MG63 (cell line): ENCODE results near the gene MORF4L2. TPM values are rescaled to one million over a fixed set of nuclear protein-coding genes. Genes with fewer than 3 reads are reported as not detected.
"Not testable (repeated sequence)": the region's sequence is repeated elsewhere in the genome, so short reads cannot be mapped to it uniquely, and the experiment has no call there.

Source experiments
- DNase-seq: peaks from one replicate; pipeline ENCODE4 v3.0.0-alpha.2; 2020
- H3K27me3 ChIP-seq: fragments of 250-450 bp; sonication (Bioruptor Pico); 2 replicates; pipeline ENCODE4 v1.5.1; 2020; ENCODE audit warnings: mild to moderate bottlenecking, moderate library complexity
- H3K36me3 ChIP-seq: fragments of 250-450 bp; sonication (Bioruptor Pico); 2 replicates; pipeline ENCODE4 v1.5.1; 2020; ENCODE audit warnings: mild to moderate bottlenecking, moderate library complexity
- H3K4me3 ChIP-seq: fragments of 250-450 bp; sonication (Bioruptor Pico); 2 replicates; pipeline ENCODE4 v1.5.1; 2020; ENCODE audit warnings: mild to moderate bottlenecking, moderate library complexity
- H3K9me3 ChIP-seq: fragments of 250-450 bp; sonication (Bioruptor Pico); 2 replicates; pipeline ENCODE4 v1.5.1; 2020; ENCODE audit warnings: mild to moderate bottlenecking, moderate library complexity
- total RNA-seq: library from RNA; depleted of rRNA; stranded (reverse); fragments of >200 nt; shearing (Covaris generic); gene quantifications from 2 replicates; pipeline ENCODE4 v1.2.3, GENCODE V29; 2014; ENCODE audit warnings: low replicate concordance

The MORF4L2 gene
- total RNA-seq, 1 experiment from 2014 or later: 919 TPM

DNA sequence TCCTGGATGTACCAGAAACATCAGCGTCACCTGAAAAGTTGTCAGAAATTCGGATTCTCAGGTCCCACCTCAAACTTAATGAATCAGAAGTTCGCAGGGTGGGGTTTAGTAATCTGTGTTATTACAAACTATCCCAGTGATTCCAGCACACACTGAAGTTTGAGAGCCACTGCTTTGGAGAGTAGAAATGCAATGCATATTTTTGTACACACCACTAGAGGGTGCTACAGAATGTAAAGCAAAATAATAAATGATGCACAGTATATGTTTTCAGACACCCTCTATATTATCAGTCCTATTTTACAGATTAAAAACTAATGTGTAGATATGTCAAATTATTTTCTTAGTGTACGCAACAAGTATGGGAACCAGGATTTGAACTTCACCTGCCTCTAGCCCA, 2.4 kb upstream of the MORF4L2 start:
- Histone ChIP-seq H3K36me3 (peaks cover 17% of the 10 kb centered on the region), H3K9me3 (no peaks in the 10 kb centered on the region), H3K27me3 (no peaks in the 10 kb centered on the region), H3K4me3 (no peak overlapping the region)
- no peak for DNase-seq

GRCh38 chrX:103687696-103688201, 1.2 kb upstream of the MORF4L2 start:
- H3K36me3 ChIP-seq: peaks cover 26% of the 10 kb centered on the region
- H3K9me3 ChIP-seq: no peaks in the 10 kb centered on the region
- DNase-seq: peak; percentile 56
- peak overlapping the region; percentile 75 for H3K4me3 ChIP-seq
- H3K27me3 ChIP-seq: no peaks in the 10 kb centered on the region

- peak overlapping the region; percentile 75 for H3K4me3 ChIP-seq
- peak; percentile 85 for DNase-seq
- H3K36me3 ChIP-seq: peaks cover 32% of the 10 kb centered on the region
- no peaks in the 10 kb centered on the region for H3K27me3 ChIP-seq
- H3K9me3 ChIP-seq: no peaks in the 10 kb centered on the region
These were observed 685 bp upstream of the MORF4L2 start for GRCh38 chrX:103687073-103687695.

- DNase-seq: peak; percentile 3
- peak overlapping the region; percentile 90 for H3K4me3 ChIP-seq
- H3K36me3 ChIP-seq: peaks cover 48% of the 10 kb centered on the region
These were observed 1.1 kb downstream of the MORF4L2 start for GRCh38 chrX:103685396-103685795.

DNA sequence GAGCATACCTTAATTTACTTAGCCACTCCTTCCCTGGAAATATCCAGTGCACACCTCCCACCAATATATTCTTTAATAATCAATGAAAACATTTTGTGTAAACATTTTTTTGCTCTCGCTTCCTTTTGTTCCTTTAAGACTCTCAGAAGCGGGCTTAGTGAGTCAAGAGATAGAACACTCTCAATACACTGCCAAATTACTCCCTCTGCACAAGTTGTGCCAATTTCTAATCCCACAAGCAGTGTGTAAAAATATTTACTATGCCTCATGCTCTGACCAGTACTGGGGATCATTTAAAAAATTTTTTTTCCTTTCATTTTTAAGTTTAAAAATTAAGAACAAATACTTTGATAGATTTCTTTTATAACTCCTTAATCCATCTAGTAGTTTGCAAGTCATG, 5.1 kb downstream of the MORF4L2 start:
- H3K4me3 ChIP-seq: no peak overlapping the region

More at GRCh38 chrX:103685396-103685795, 1.1 kb downstream of the MORF4L2 start:
- no peaks in the 10 kb centered on the region for H3K27me3 ChIP-seq
- no peaks in the 10 kb centered on the region for H3K9me3 ChIP-seq

DNA sequence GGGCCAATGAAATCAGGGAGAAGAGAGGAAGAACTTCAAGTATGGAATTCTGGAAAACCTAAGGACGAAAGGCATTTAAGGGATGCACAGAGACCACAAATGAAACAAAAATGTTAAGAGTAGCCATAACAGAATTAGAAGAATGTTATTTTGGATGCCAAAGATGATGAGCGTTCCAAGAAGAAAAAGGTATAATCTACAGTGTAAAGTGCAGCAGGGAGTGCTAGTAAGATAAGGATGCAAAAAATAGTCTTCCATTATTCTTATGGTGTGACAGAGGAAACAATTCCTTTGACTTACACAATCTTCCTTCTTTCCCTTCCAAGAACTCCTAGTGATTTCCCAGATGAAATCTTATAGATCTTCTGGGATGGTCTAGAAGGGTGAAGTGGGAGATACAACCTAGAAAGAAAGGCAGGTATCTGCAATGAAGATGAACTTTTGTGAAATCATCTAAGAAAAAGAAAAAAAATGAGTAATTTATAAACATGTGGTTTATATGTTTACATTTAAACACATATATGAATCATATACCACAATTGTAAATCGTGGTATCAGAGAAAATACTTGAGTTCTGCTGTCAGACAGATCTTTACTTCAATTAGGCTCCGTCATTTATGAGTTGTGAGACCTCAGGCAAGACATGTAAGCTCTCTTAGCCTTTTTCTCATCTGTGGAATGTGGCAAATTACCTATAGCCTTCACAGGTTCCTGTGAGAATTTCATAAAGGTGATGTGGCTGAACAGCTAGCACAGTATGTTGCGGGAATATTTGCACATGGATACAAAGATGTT, 8.1 kb downstream of the MORF4L2 start:
- DNase-seq: no peak
- Histone ChIP-seq H3K36me3 (peaks cover 64% of the 10 kb centered on the region), H3K9me3 (no peaks in the 10 kb centered on the region)

More for the DNA sequence above, 5.1 kb downstream of the MORF4L2 start:
- Histone ChIP-seq H3K27me3 (no peaks in the 10 kb centered on the region), H3K9me3 (no peaks in the 10 kb centered on the region), H3K36me3 (peaks cover 79% of the 10 kb centered on the region)
- no peak for DNase-seq

DNA sequence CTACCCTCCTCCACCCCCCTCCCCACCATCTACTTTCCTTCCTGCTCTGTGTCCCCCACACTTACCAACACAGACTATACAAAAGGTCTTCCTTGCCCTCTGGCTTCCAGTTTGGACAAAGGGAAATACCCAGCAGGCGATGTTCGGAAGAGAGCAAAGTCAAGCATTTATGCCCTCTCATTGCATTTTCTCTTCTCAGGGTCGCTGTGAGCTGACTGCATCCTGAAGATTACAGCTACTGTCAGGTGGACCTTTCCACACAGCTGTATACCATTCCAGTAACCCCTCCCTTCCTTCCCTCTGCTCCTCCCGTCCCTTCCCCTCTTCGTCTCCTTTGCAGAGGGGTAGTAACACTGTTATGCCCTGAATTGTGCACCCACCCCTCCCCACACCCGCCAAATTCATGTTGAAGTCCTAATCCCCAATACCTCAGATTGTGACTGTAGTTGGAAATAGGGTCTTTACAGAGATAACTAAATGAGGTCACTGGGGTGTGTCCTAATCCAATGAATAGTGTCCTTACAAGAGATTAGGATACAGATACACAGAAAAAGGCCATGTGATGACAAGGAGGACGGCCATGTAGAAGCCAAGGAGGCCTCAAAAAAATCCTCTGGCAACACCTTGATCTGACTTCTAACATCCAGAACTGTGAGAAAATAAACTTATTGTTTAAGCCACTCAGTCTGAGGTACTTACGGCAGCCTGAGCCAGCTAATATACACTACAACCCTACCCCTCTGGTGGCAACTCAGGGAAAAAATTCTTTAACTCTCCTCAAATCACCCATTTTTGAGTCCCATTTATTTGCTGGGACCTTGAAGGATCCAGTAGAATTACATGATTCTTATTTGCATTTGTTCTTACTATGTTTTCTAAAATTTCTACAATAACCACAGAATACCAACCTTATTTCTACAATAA, 11.7 kb downstream of the MORF4L2 start:
- no peak for DNase-seq
- no peaks in the 10 kb centered on the region for H3K9me3 ChIP-seq

More for the DNA sequence above, 8.1 kb downstream of the MORF4L2 start:
- H3K4me3 ChIP-seq: no peak overlapping the region
- no peaks in the 10 kb centered on the region for H3K27me3 ChIP-seq

GRCh38 chrX:103669745-103670144, 16.8 kb downstream of the MORF4L2 start:
- no peak for DNase-seq
- Histone ChIP-seq H3K9me3 (no peaks in the 10 kb centered on the region), H3K4me3 (no peak overlapping the region), H3K36me3 (no peaks in the 10 kb centered on the region), H3K27me3 (no peaks in the 10 kb centered on the region)

More for the DNA sequence above, 11.7 kb downstream of the MORF4L2 start:
- H3K27me3 ChIP-seq: no peaks in the 10 kb centered on the region
- peaks cover 32% of the 10 kb centered on the region for H3K36me3 ChIP-seq
- no peak overlapping the region for H3K4me3 ChIP-seq

DNA sequence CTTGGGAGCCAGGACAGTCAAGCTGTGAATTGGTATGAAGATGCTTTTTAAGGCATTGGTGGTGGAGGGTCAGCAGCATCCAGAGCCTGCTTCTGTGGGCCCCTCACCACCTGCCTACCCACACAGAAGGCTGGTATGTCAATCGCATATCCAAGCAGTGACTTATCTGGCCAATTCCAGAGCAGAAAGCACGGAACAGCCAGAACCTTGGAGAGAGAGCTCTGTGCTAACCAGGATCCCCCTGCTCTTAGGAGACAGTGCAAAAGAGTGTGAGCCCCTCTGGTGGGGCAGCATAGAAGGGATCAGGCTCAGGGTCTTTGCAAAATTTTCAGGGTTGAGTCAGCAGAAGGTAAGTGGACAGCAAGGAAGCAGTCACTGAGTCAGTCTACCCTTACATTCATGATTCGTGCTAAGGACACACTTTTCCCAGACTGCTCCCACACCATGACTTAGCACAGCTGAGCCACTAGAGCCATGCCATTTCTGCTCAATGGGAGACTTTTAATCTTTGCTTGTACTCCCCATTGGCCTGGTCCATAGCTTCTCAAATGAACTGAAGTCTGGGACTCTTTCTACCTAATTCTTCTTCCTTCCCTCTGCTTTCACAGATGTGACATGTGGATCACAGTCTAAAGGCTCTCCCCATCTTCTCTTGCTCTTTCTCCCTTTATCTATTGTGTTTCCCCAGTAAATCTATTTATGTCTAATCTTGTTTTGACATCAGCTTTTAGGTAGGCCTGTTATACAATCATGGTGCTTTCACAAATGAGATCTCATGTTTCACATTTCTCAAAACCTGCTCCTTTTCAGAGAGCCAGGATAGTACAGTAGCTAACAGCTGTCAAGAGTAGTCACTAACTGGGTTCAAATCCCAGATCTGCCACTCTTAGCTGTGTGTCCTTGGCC, 20.0 kb downstream of the MORF4L2 start:
- no peaks in the 10 kb centered on the region for H3K36me3 ChIP-seq
- no peaks in the 10 kb centered on the region for H3K27me3 ChIP-seq
- no peak for DNase-seq
- no peak overlapping the region for H3K4me3 ChIP-seq
- H3K9me3 ChIP-seq: no peaks in the 10 kb centered on the region

- no peaks in the 10 kb centered on the region for H3K36me3 ChIP-seq
These were observed 22.3 kb downstream of the MORF4L2 start for GRCh38 chrX:103663981-103664762.

DNA sequence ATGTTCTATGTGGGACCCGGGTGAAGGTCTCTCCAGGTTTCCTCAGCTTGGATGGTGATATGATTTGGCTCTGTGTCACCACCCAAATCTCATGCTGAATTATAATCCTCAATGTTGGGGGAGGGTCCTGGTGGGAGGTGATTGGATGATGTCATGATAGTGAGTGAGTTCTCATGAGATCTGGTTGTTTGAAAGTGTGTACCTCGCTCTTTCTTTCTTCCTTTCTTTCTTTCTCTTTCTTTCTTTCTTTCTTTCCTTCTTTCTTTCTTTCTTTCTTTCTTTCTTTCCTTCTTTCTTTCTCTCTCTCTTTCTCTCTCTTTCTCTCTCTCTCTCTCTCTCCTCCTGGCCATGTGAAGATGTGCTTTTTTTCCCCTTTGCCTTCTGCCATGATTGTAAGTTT, 27.0 kb downstream of the MORF4L2 start:
- not testable (repeated sequence) for DNase-seq, H3K4me3 ChIP-seq

More at GRCh38 chrX:103663981-103664762, 22.3 kb downstream of the MORF4L2 start:
- no peaks in the 10 kb centered on the region for H3K9me3 ChIP-seq
- H3K27me3 ChIP-seq: no peaks in the 10 kb centered on the region
- H3K4me3 ChIP-seq: no peak overlapping the region
- DNase-seq: no peak

DNA sequence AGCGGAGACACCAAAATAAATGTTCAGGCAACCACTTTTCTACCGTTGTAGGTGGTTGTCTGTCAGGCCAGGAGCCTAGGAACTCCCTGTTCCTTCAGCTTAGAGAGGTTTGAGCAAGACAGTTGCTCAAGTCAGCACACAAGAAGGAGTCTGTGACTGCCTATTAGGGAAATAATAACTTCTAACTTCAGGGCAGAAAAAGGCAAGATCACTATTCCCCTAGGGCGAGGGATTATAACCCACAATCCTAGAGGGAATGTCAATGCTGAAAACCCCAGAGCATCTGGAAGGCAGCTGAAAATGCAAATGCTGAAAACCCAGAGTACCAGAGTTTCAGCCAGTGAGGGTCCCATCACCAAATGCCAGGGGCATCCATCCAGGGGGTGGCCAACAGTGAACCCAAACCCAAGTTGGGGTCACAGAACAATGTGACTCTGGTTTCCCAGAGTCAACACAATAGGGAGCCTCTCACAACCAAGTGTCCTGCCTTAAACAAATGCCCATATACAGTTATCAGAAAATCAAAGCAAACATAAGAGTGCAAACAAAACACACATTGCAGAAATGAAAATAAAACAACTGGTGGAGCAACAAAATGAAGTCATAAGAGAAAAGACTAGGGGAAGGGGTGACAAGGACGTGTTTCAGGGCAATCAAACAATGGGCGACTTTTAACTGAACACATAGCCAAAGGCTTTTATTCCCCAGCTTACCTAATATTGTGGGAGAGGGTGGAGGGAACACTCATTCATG, 27.6 kb downstream of the MORF4L2 start:
- DNase-seq: no peak
- Histone ChIP-seq H3K4me3 (no peak overlapping the region), H3K9me3 (no peaks in the 10 kb centered on the region), H3K27me3 (no peaks in the 10 kb centered on the region), H3K36me3 (no peaks in the 10 kb centered on the region)

More for the DNA sequence above, 27.0 kb downstream of the MORF4L2 start:
- H3K36me3 ChIP-seq, H3K27me3 ChIP-seq, H3K9me3 ChIP-seq: not testable (repeated sequence)

GRCh38 chrX:103657066-103657465, 29.4 kb downstream of the MORF4L2 start:
- peak; percentile 68 for DNase-seq
- not testable (repeated sequence) for H3K4me3 ChIP-seq, H3K27me3 ChIP-seq, H3K9me3 ChIP-seq, H3K36me3 ChIP-seq

DNA sequence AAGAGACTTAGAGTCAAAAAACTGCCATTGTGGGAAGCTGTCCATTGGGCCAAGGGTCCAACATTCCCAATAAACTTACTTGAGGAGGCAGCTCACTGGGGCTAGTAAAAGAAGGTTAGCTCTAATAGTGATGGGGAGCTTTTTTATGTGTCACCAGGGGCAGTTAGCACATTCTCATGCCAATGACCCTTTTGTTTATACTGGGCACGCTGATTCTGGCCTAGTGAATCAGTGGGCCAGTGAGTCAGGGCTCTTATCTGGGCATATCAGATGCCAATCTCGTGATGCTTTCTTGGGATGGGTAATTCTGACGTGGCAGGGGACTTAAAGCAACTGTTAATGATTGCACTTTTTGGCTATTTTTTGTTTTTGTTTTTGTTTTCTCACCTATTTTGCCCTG, 29.9 kb downstream of the MORF4L2 start:
- Histone ChIP-seq H3K9me3 (no peaks in the 10 kb centered on the region), H3K36me3 (no peaks in the 10 kb centered on the region), H3K27me3 (no peaks in the 10 kb centered on the region), H3K4me3 (no peak overlapping the region)
- peak; percentile 79 for DNase-seq
